ENCODE data around the gene TMEM174.

The TMEM174 gene

DNA sequence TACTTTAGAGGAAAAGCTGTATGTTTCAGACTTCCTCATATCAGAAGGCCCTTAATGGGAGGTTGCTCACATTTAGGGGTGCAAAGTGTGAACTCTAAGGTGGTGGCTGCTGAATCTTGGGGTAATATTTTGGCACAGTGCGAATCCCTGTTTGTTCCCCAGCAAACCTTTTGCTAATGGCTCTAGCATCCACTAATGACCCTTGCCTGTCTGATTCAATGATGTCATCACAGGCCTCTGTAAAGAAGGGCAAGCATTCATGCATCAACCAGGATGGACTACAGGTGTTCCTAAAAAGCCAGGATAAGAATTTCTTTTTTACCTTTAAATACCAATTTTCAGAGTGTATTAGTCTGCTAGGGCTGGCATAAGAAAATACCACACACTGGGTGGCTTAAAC lies 32.2 kb upstream of the TMEM174 start:
- H3K4me3 ChIP-seq (ENCODE audit: low read depth, low read length), result no peak overlapping the region
- TF ChIP-seq CTCF (IDR thresholded peaks at IDR 0.05; ENCODE audit: borderline replicate concordance, insufficient read depth, low read depth, low read length), result no peak

GRCh38 chr5:73142035-73142434 lies 31.0 kb upstream of the TMEM174 start:
- H3K4me3 ChIP-seq (ENCODE audit: low read depth, low read length), result no peak overlapping the region
- TF ChIP-seq CTCF (IDR thresholded peaks at IDR 0.05; ENCODE audit: borderline replicate concordance, insufficient read depth, low read depth, low read length), result no peak

GRCh38 chr5:73143716-73144115 lies 29.3 kb upstream of the TMEM174 start:
- no peak for TF ChIP-seq CTCF (IDR thresholded peaks at IDR 0.05; ENCODE audit: borderline replicate concordance, insufficient read depth, low read depth, low read length)
- no peak overlapping the region for H3K4me3 ChIP-seq (ENCODE audit: low read depth, low read length)

DNA sequence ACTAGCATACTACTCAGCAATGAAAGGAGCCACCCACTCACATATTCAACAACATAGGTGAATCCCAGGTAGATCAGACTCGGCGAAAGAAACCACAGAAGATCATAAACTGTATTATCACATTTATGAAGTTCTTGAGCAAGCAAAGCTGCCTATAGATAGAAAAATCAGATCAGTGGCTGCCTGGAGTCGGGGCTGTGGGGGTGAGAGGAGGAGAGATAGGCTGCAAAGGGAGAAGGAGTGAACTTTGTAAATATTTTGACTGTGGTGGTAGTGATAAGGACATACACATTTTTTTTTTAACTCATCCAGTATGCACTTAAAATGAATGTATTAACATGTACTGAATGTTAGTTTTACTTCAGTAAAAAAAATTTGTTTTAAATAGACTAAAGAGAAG lies 23.5 kb upstream of the TMEM174 start:
- no peak overlapping the region for H3K4me3 ChIP-seq (ENCODE audit: low read depth, low read length)
- TF ChIP-seq CTCF (IDR thresholded peaks at IDR 0.05; ENCODE audit: borderline replicate concordance, insufficient read depth, low read depth, low read length), result no peak

- no peak overlapping the region for H3K4me3 ChIP-seq (ENCODE audit: low read depth, low read length)
- TF ChIP-seq CTCF (IDR thresholded peaks at IDR 0.05; ENCODE audit: borderline replicate concordance, insufficient read depth, low read depth, low read length), result no peak
Measured at GRCh38 chr5:73150876-73151275, 22.1 kb upstream of the TMEM174 start.

GRCh38 chr5:73151766-73152410 lies 21.1 kb upstream of the TMEM174 start:
- no peak overlapping the region for H3K4me3 ChIP-seq (ENCODE audit: low read depth, low read length)
- no peak for TF ChIP-seq CTCF (IDR thresholded peaks at IDR 0.05; ENCODE audit: borderline replicate concordance, insufficient read depth, low read depth, low read length)

Data from GM12875 (cell line).